Tibial nerve (tissue), 4 donors: ENCODE data around the gene ZNF688.

Source experiments
- CTCF ChIP-seq, 5 experiments: fragments of 200-600 bp in 3 of 5; fragments of 450-650 bp in 2 of 5; sonication (generic) in 3 of 5; IDR thresholded peaks; one replicate each; pipeline ENCODE4 v1.5.1; 2016 to 2019; ENCODE audit warnings: antibody characterized with exemption in 5 of 5, mild to moderate bottlenecking in 3 of 5, moderate library complexity in 2 of 5
- EP300 ChIP-seq, 2 donors: sonication (generic); formaldehyde crosslinking; IDR thresholded peaks; one replicate each; pipeline ENCODE4 v1.6.1; 2017; ENCODE audit warnings: antibody characterized with exemption in 2 of 2, mild to moderate bottlenecking in 1 of 2
- POLR2A ChIP-seq, 2 donors: fragments of 450-650 bp; IDR thresholded peaks; one replicate each; pipeline ENCODE4 v1.6.1; 2017; ENCODE audit warnings: antibody characterized with exemption in 2 of 2, mild to moderate bottlenecking in 2 of 2, moderate library complexity in 2 of 2

DNA sequence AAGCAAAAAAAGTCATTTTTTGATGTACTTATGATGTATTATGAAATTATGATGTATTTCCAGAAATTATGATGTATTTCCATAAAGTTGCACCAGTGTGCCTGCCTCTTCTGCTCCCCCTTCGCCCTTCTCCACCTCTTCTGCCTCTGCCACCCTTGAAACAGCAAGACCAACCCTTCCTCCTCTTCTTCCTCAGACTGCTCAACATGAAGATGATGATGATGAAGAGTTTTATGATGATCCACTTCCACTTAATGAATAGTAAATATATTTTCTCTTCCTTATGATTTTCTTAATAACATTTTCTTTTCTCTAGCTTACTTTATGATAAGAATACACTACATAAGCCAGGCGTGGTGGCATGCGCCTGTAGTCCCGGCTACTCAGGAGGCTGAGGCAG is 21.4 kb upstream of the ZNF688 start:
- TF ChIP-seq CTCF (IDR thresholded peaks at IDR 0.05) (no peak), EP300 (IDR thresholded peaks at IDR 0.05) (no peak), POLR2A (IDR thresholded peaks at IDR 0.05) (no peak)
